Measurements from ENCODE around the gene MSH3. TPM values are rescaled to one million over a fixed set of nuclear protein-coding genes. Genes with fewer than 3 reads are reported as not detected.

The MSH3 gene
- total RNA-seq, 1 donor from 2014 or later: 13.0 TPM

GRCh38 chr5:80804332-80804731 lies 149.9 kb downstream of the MSH3 start:
- no peak for DNase-seq (ENCODE audit: low spot score)
- no peaks in the 10 kb centered on the region for H3K4me1 Mint-ChIP-seq (ENCODE audit: unreplicated experiment)
- no peak for TF ChIP-seq CTCF (IDR thresholded peaks at IDR 0.05; ENCODE audit: unreplicated experiment)
- peaks cover 21% of the 10 kb centered on the region for H3K36me3 Mint-ChIP-seq (ENCODE audit: low read depth, unreplicated experiment)
- H3K4me3 Mint-ChIP-seq (ENCODE audit: unreplicated experiment): no peak overlapping the region
- H3K27me3 Mint-ChIP-seq (ENCODE audit: unreplicated experiment): peaks cover 2% of the 10 kb centered on the region
- peaks cover 8% of the 10 kb centered on the region for H3K9me3 Mint-ChIP-seq (ENCODE audit: unreplicated experiment)
- no peak overlapping the region for H3K27ac Mint-ChIP-seq (ENCODE audit: unreplicated experiment)

DNA sequence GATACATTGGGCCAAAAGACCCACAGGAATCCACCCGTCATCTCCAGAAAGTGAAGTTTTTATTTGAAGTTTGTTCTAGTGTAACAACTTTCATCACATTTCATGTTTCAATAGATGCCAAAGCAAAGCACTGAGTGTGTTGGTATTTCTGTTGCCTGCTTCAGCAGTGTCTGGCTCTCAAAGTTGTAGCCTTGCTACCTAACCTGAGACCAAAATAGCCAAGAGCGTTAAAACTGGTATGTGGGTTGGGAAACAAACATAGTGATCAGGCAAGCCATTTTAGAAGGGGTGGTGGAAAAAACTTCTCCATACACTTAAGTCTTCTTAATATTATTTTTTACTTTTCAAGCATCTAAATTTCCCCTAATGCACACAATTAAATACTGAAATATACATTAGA lies 150.6 kb downstream of the MSH3 start:
- no peak for TF ChIP-seq CTCF (IDR thresholded peaks at IDR 0.05; ENCODE audit: unreplicated experiment)
- peaks cover 21% of the 10 kb centered on the region for H3K36me3 Mint-ChIP-seq (ENCODE audit: low read depth, unreplicated experiment)
- peaks cover 8% of the 10 kb centered on the region for H3K9me3 Mint-ChIP-seq (ENCODE audit: unreplicated experiment)

GRCh38 chr5:80806929-80807328 lies 152.5 kb downstream of the MSH3 start:
- no peak overlapping the region for H3K27ac Mint-ChIP-seq (ENCODE audit: unreplicated experiment)
- peaks cover 2% of the 10 kb centered on the region for H3K27me3 Mint-ChIP-seq (ENCODE audit: unreplicated experiment)
- H3K4me3 Mint-ChIP-seq (ENCODE audit: unreplicated experiment): no peak overlapping the region
- peaks cover 16% of the 10 kb centered on the region for H3K36me3 Mint-ChIP-seq (ENCODE audit: low read depth, unreplicated experiment)
- no peak for DNase-seq (ENCODE audit: low spot score)
- no peaks in the 10 kb centered on the region for H3K4me1 Mint-ChIP-seq (ENCODE audit: unreplicated experiment)
- no peak for TF ChIP-seq CTCF (IDR thresholded peaks at IDR 0.05; ENCODE audit: unreplicated experiment)
- peaks cover 8% of the 10 kb centered on the region for H3K9me3 Mint-ChIP-seq (ENCODE audit: unreplicated experiment)

More for the DNA sequence above, 150.6 kb downstream of the MSH3 start:
- Mint-ChIP-seq H3K4me1 (ENCODE audit: unreplicated experiment) (no peaks in the 10 kb centered on the region), H3K27me3 (ENCODE audit: unreplicated experiment) (peaks cover 2% of the 10 kb centered on the region), H3K4me3 (ENCODE audit: unreplicated experiment) (no peak overlapping the region), H3K27ac (ENCODE audit: unreplicated experiment) (no peak overlapping the region)
- no peak for DNase-seq (ENCODE audit: low spot score)

DNA sequence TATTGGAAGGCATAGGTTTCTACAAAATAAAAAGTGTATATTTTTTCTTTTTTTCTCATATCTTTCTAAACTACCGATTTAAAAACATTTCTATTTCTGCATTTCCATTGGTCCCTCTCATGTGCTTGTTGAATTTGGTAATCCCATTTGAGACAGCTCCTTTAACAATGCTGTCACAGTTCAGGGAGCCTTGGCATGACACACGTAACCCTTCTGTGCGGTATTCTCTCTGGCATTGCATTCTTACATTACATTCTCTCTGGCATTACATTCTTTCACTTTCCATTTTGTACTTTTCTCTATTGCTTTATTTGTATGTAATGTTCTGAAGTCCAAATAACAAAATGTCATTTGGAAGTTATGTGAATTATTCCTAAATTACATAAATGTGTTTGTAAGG lies 155.0 kb downstream of the MSH3 start:
- no peaks in the 10 kb centered on the region for H3K36me3 Mint-ChIP-seq (ENCODE audit: low read depth, unreplicated experiment)
- no peaks in the 10 kb centered on the region for H3K4me1 Mint-ChIP-seq (ENCODE audit: unreplicated experiment)
- no peaks in the 10 kb centered on the region for H3K27me3 Mint-ChIP-seq (ENCODE audit: unreplicated experiment)
- no peak for TF ChIP-seq CTCF (IDR thresholded peaks at IDR 0.05; ENCODE audit: unreplicated experiment)
- no peak overlapping the region for H3K27ac Mint-ChIP-seq (ENCODE audit: unreplicated experiment)
- H3K4me3 Mint-ChIP-seq (ENCODE audit: unreplicated experiment): no peak overlapping the region
- no peaks in the 10 kb centered on the region for H3K9me3 Mint-ChIP-seq (ENCODE audit: unreplicated experiment)
- DNase-seq (ENCODE audit: low spot score): no peak

GRCh38 chr5:80810425-80810824 lies 156.0 kb downstream of the MSH3 start:
- H3K27me3 Mint-ChIP-seq (ENCODE audit: unreplicated experiment): no peaks in the 10 kb centered on the region

More at GRCh38 chr5:80810425-80810824, 156.0 kb downstream of the MSH3 start:
- no peaks in the 10 kb centered on the region for H3K36me3 Mint-ChIP-seq (ENCODE audit: low read depth, unreplicated experiment)
- H3K9me3 Mint-ChIP-seq (ENCODE audit: unreplicated experiment): no peaks in the 10 kb centered on the region
- no peak for TF ChIP-seq CTCF (IDR thresholded peaks at IDR 0.05; ENCODE audit: unreplicated experiment)
- H3K27ac Mint-ChIP-seq (ENCODE audit: unreplicated experiment): no peak overlapping the region
- H3K4me1 Mint-ChIP-seq (ENCODE audit: unreplicated experiment): no peaks in the 10 kb centered on the region
- no peak for DNase-seq (ENCODE audit: low spot score)
- H3K4me3 Mint-ChIP-seq (ENCODE audit: unreplicated experiment): no peak overlapping the region
